Measurements from ENCODE around the gene SERGEF. TPM values are rescaled to one million over a fixed set of nuclear protein-coding genes. Genes with fewer than 3 reads are reported as not detected.

Gene SERGEF
- total RNA-seq, 5 donors from 2014 or later (not counting 1 experiment from before 2014, with no cell fraction given), result 45.9 to 59.1 (median 55.9) TPM

DNA sequence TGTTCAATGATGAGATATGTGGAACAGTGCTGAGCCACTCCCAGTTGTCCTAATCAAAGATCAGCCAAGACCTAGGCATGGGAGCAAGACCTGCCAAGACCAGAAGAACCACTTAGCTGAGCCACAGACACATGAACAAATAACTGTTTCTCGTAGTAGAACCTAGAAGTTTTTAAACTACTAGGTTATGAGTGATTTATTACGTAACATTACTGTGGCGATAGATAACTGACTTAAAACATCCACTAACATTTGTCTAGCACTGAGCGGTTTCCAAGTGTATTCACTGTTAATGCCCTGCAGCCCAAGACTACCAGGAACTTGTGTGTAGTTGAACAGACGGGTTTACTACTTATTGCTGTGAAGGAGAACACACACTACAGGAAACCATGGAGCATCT, 120.4 kb downstream of the SERGEF start:
- POLR2A ChIA-PET, result no interaction called here
- Histone ChIP-seq H3K27me3 (replicated peaks in 1 of 2; ENCODE audit: control insufficient read depth in 2 of 2, extremely low read depth in 1 of 2, insufficient read depth in 2 of 2, low read length in 1 of 2) (no peaks in the 10 kb centered on the region), H3K4me1 (ENCODE audit: control insufficient read depth in 1 of 2, extremely low read depth in 1 of 2, insufficient read depth in 2 of 2, low read length in 2 of 2) (no peaks in the 10 kb centered on the region), H3K36me3 (ENCODE audit: control insufficient read depth in 2 of 2, extremely low read depth in 1 of 2, insufficient read depth in 1 of 2, low read length in 1 of 2) (peaks cover 0 to 7% of the 10 kb centered on the region in 2 donors), H3K4me3 (ENCODE audit: control insufficient read depth in 1 of 2, extremely low read depth in 1 of 2, low read length in 1 of 2) (no peak overlapping the region), H3K27ac (ENCODE audit: low read length) (no peak overlapping the region), H3K9me3 (no peaks in the 10 kb centered on the region)
- Mint-ChIP-seq H3K9me3 (no peaks in the 10 kb centered on the region), H3K27me3 (no peaks in the 10 kb centered on the region), H3K4me1 (peaks cover 0 to 4% (median 0%) of the 10 kb centered on the region in 3 donors), H3K36me3 (peaks cover 47% of the 10 kb centered on the region), H3K27ac (no peak overlapping the region), H3K4me3 (no peak overlapping the region)
- ATAC-seq (replicated peaks in 1 of 4) (no peak), DNase-seq (no peak)
- CTCF ChIA-PET, result no interaction called here
- no CpG with 5 or more reads among the region's 5 CpGs for WGBS (ENCODE audit: insufficient coverage)

DNA sequence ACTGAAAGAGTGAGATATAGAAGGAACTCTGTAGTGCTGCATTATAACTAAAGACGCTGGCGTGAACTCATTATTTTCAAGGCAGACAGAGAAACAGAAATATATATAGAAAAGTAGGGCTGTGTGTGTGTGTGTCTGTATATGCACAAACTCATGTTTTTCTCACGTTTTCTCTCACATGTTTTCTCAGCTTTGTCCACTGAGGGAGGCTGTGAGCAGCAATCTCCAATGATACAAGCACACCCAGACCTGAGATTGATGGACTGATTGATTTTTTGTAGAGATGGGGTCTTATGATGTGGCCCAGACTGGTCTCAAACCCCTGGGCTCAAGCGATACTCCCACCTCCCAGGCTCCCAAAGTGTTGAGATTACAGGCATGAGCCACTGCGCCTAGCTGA, 122.5 kb downstream of the SERGEF start:
- Mint-ChIP-seq H3K27me3 (no peaks in the 10 kb centered on the region), H3K9me3 (no peaks in the 10 kb centered on the region), H3K4me3 (no peak overlapping the region), H3K27ac (no peak overlapping the region), H3K36me3 (peaks cover 60% of the 10 kb centered on the region), H3K4me1 (peaks cover 0 to 4% (median 0%) of the 10 kb centered on the region in 3 donors)
- no peak for DNase-seq
- no peak overlapping the region for H3K27ac ChIP-seq (ENCODE audit: low read length)
- ATAC-seq (replicated peaks in 1 of 4), result no peak
- WGBS (ENCODE audit: insufficient coverage), result 100% methylated on average over 2 of the region's 5 CpGs
- H3K9me3 ChIP-seq, result no peaks in the 10 kb centered on the region
- no peak overlapping the region for H3K4me3 ChIP-seq (ENCODE audit: control insufficient read depth in 1 of 2, extremely low read depth in 1 of 2, low read length in 1 of 2)
- ChIA-PET CTCF (interaction anchor here in 1 of 2 donors (0.6 kb wide), 1 partner anchor 16 kb away, joined by 5 read pairs; no protein-coding TSS in a partner anchor), POLR2A (no interaction called here)
- H3K36me3 ChIP-seq (ENCODE audit: control insufficient read depth in 2 of 2, extremely low read depth in 1 of 2, insufficient read depth in 1 of 2, low read length in 1 of 2), result peaks cover 0 to 7% of the 10 kb centered on the region in 2 donors
- no peaks in the 10 kb centered on the region for H3K4me1 ChIP-seq (ENCODE audit: control insufficient read depth in 1 of 2, extremely low read depth in 1 of 2, insufficient read depth in 2 of 2, low read length in 2 of 2)
- no peaks in the 10 kb centered on the region for H3K27me3 ChIP-seq (replicated peaks in 1 of 2; ENCODE audit: control insufficient read depth in 2 of 2, extremely low read depth in 1 of 2, insufficient read depth in 2 of 2, low read length in 1 of 2)

DNA sequence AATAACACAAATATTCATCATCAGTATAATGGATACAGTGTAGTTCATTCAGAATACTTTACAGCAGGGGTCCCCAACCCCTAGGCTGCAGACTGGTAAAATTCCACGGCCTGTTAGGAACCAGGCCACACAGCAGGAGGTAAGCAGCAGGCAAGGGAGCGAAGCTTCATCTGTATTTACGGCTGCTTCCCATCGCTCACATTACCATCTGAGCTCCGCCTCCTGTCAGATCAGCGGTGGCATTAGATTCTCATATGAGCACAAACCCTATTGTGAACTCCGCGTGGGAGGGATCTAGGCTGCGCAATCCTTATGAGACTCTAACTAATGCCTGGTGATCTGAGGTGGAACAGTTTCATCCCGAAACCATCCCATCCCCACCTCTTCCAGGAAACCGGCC, 125.1 kb downstream of the SERGEF start:
- 95% methylated on average over 9 of the region's 11 CpGs for WGBS (ENCODE audit: insufficient coverage)
- H3K36me3 Mint-ChIP-seq, result peaks cover 54% of the 10 kb centered on the region
- no peaks in the 10 kb centered on the region for H3K27me3 Mint-ChIP-seq
- H3K36me3 ChIP-seq (ENCODE audit: control insufficient read depth in 2 of 2, extremely low read depth in 1 of 2, insufficient read depth in 1 of 2, low read length in 1 of 2), result peaks cover 2% of the 10 kb centered on the region in 2 donors
- DNase-seq (no peak), ATAC-seq (replicated peaks in 1 of 4) (no peak)
- H3K4me3 Mint-ChIP-seq, result no peak overlapping the region
- no peaks in the 10 kb centered on the region for H3K9me3 ChIP-seq
- ChIA-PET CTCF (no interaction called here), POLR2A (no interaction called here)
- H3K4me3 ChIP-seq (ENCODE audit: control insufficient read depth in 1 of 2, extremely low read depth in 1 of 2, low read length in 1 of 2), result no peak overlapping the region
- H3K27ac Mint-ChIP-seq, result no peak overlapping the region
- H3K4me1 ChIP-seq (ENCODE audit: control insufficient read depth in 1 of 2, extremely low read depth in 1 of 2, insufficient read depth in 2 of 2, low read length in 2 of 2), result no peaks in the 10 kb centered on the region
- H3K27ac ChIP-seq (ENCODE audit: low read length), result no peak overlapping the region
- no peaks in the 10 kb centered on the region for H3K27me3 ChIP-seq (replicated peaks in 1 of 2; ENCODE audit: control insufficient read depth in 2 of 2, extremely low read depth in 1 of 2, insufficient read depth in 2 of 2, low read length in 1 of 2)
- peaks cover 0 to 4% (median 0%) of the 10 kb centered on the region in 3 donors for H3K4me1 Mint-ChIP-seq
- H3K9me3 Mint-ChIP-seq, result no peaks in the 10 kb centered on the region

DNA sequence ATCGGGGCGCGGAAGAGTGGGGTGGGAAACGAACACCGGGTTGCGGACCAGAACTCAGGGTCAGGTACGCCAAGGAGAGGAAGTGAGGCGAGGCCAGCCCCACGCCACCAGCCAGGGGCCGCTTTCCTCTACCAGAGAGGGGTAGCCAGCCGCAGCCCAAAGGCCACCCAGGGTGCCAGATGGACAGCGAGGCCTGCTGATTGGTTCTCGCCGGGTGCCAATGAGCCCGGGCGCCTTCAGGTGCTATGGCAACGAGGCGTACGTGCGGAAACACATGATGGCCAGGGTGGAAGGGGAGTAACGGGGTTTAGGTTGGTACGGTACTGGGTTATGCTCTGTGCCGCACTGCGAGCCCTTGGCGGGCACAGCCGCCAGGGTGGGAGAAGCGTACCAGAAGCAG, 128.9 kb downstream of the SERGEF start:
- ChIA-PET CTCF (no interaction called here), POLR2A (no interaction called here)
- H3K27ac Mint-ChIP-seq, result no peak overlapping the region

DNA sequence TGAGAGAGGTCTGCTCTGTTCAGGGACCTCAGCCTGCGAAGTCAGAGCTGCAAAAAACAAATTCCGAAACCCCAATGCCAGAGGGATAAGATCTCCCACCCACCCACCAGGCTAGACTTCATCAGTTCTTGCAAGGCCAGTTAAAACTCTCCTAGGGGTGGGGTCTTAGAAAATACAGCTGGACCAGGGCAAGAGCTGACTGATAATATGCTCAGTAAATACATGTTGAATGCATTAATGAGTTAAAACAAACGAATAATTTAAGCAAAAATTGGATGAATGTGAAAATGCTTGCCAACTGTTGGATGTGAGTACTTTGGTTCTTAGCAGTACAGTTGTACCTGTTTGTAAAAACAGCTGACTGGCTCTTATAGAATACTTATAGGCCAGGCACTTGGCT, 129.8 kb downstream of the SERGEF start:
- POLR2A ChIA-PET, result no interaction called here

More for the DNA sequence above, 128.9 kb downstream of the SERGEF start:
- DNase-seq, result no peak
- H3K9me3 ChIP-seq, result no peaks in the 10 kb centered on the region
- H3K4me1 ChIP-seq (ENCODE audit: control insufficient read depth in 1 of 2, extremely low read depth in 1 of 2, insufficient read depth in 2 of 2, low read length in 2 of 2), result no peaks in the 10 kb centered on the region
- Mint-ChIP-seq H3K4me1 (no peaks in the 10 kb centered on the region), H3K36me3 (peaks cover 41% of the 10 kb centered on the region), H3K9me3 (no peaks in the 10 kb centered on the region), H3K4me3 (no peak overlapping the region), H3K27me3 (no peaks in the 10 kb centered on the region)
- ATAC-seq (replicated peaks in 1 of 4), result no peak
- 97% methylated on average over 25 of the region's 27 CpGs for WGBS (ENCODE audit: insufficient coverage)
- peaks cover 2% of the 10 kb centered on the region in 2 donors for H3K36me3 ChIP-seq (ENCODE audit: control insufficient read depth in 2 of 2, extremely low read depth in 1 of 2, insufficient read depth in 1 of 2, low read length in 1 of 2)
- no peak overlapping the region for H3K27ac ChIP-seq (ENCODE audit: low read length)
- no peaks in the 10 kb centered on the region for H3K27me3 ChIP-seq (replicated peaks in 1 of 2; ENCODE audit: control insufficient read depth in 2 of 2, extremely low read depth in 1 of 2, insufficient read depth in 2 of 2, low read length in 1 of 2)
- H3K4me3 ChIP-seq (ENCODE audit: control insufficient read depth in 1 of 2, extremely low read depth in 1 of 2, low read length in 1 of 2), result no peak overlapping the region

DNA sequence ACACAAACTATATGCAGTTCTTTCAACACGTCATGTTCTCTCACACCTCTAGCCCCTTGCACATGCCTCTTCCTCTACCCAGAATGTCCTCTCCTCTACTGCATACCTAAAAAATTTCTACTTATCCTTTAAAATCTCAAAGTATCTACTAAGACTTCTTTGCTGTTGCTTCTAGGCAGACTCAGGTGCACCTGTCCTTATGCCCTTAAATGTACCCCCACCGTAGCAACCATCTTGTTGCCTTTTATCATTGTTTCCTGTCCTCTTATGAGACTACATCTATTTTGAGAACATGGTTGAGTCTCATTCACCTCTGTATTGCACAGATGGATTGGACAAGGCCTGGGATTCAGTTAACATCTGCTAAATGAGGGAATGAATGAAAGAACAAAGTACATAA, 134.1 kb downstream of the SERGEF start:
- Mint-ChIP-seq H3K4me1 (no peaks in the 10 kb centered on the region), H3K27me3 (no peaks in the 10 kb centered on the region), H3K36me3 (peaks cover 56% of the 10 kb centered on the region), H3K4me3 (no peak overlapping the region), H3K9me3 (no peaks in the 10 kb centered on the region), H3K27ac (no peak overlapping the region)
- WGBS (ENCODE audit: insufficient coverage), result 60% methylated on average over 2 of the region's 2 CpGs
- peaks cover 0 to 14% of the 10 kb centered on the region in 2 donors for H3K36me3 ChIP-seq (ENCODE audit: control insufficient read depth in 2 of 2, extremely low read depth in 1 of 2, insufficient read depth in 1 of 2, low read length in 1 of 2)
- CTCF ChIA-PET, result interaction anchor here in 1 of 2 donors (0.7 kb wide), 1 partner anchor 40 kb away, joined by 3 read pairs; no protein-coding TSS in a partner anchor
- H3K4me3 ChIP-seq (ENCODE audit: control insufficient read depth in 1 of 2, extremely low read depth in 1 of 2, low read length in 1 of 2), result no peak overlapping the region
- DNase-seq (no peak), ATAC-seq (replicated peaks in 1 of 4) (no peak)
- H3K27me3 ChIP-seq (replicated peaks in 1 of 2; ENCODE audit: control insufficient read depth in 2 of 2, extremely low read depth in 1 of 2, insufficient read depth in 2 of 2, low read length in 1 of 2), result no peaks in the 10 kb centered on the region
- POLR2A ChIA-PET, result interaction anchor here in 1 of 2 donors (0.7 kb wide), 1 partner anchor 10 kb away, joined by 4 read pairs; no protein-coding TSS in a partner anchor
- no peaks in the 10 kb centered on the region for H3K4me1 ChIP-seq (ENCODE audit: control insufficient read depth in 1 of 2, extremely low read depth in 1 of 2, insufficient read depth in 2 of 2, low read length in 2 of 2)
- H3K9me3 ChIP-seq, result no peaks in the 10 kb centered on the region
- no peak overlapping the region for H3K27ac ChIP-seq (ENCODE audit: low read length)

More for the DNA sequence above, 129.8 kb downstream of the SERGEF start:
- Mint-ChIP-seq H3K27me3 (no peaks in the 10 kb centered on the region), H3K27ac (no peak overlapping the region), H3K9me3 (no peaks in the 10 kb centered on the region), H3K36me3 (peaks cover 47% of the 10 kb centered on the region), H3K4me1 (no peaks in the 10 kb centered on the region), H3K4me3 (no peak overlapping the region)
- DNase-seq (no peak), ATAC-seq (replicated peaks in 1 of 4) (no peak)
- 100% methylated on average over 1 of the region's 3 CpGs for WGBS (ENCODE audit: insufficient coverage)
- CTCF ChIA-PET, result no interaction called here
- Histone ChIP-seq H3K27me3 (replicated peaks in 1 of 2; ENCODE audit: control insufficient read depth in 2 of 2, extremely low read depth in 1 of 2, insufficient read depth in 2 of 2, low read length in 1 of 2) (no peaks in the 10 kb centered on the region), H3K27ac (ENCODE audit: low read length) (no peak overlapping the region), H3K4me3 (ENCODE audit: control insufficient read depth in 1 of 2, extremely low read depth in 1 of 2, low read length in 1 of 2) (no peak overlapping the region), H3K4me1 (ENCODE audit: control insufficient read depth in 1 of 2, extremely low read depth in 1 of 2, insufficient read depth in 2 of 2, low read length in 2 of 2) (no peaks in the 10 kb centered on the region), H3K36me3 (ENCODE audit: control insufficient read depth in 2 of 2, extremely low read depth in 1 of 2, insufficient read depth in 1 of 2, low read length in 1 of 2) (peaks cover 2% of the 10 kb centered on the region in 2 donors), H3K9me3 (no peaks in the 10 kb centered on the region)

DNA sequence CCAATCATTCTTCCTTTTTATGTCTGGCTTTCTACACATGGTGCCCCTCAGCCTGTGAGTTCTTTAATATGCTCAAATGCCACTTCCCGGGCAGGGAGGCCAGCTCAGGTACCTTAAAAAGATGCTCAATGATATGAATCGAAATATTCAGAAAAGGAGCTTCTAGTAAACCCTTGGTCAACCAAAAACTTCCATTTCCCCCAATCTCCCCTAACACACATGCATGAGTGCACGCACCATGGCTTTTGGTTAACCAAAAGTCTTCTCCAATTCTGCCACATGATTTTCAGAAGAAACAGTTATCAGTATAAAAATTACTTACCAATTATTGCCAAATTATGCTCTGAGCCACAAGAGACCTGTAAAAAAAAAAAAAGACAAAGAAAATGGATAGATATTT, 135.0 kb downstream of the SERGEF start:
- ChIA-PET CTCF (interaction anchor here in 1 of 2 donors (0.7 kb wide), 2 partner anchors 39 to 79 kb away, joined by 3 read pairs; no protein-coding TSS in a partner anchor), POLR2A (interaction anchor here in 1 of 2 donors (0.7 kb wide), 1 partner anchor 46 kb away, joined by 5 read pairs; no protein-coding TSS in a partner anchor)
- H3K27ac ChIP-seq (ENCODE audit: low read length), result no peak overlapping the region
- Mint-ChIP-seq H3K27ac (no peak overlapping the region), H3K4me1 (no peaks in the 10 kb centered on the region), H3K36me3 (peaks cover 63% of the 10 kb centered on the region), H3K27me3 (no peaks in the 10 kb centered on the region), H3K4me3 (no peak overlapping the region), H3K9me3 (no peaks in the 10 kb centered on the region)
- no peak for DNase-seq
- no peak for ATAC-seq (replicated peaks in 1 of 4)
- no peaks in the 10 kb centered on the region for H3K27me3 ChIP-seq (replicated peaks in 1 of 2; ENCODE audit: control insufficient read depth in 2 of 2, extremely low read depth in 1 of 2, insufficient read depth in 2 of 2, low read length in 1 of 2)
- no peaks in the 10 kb centered on the region for H3K4me1 ChIP-seq (ENCODE audit: control insufficient read depth in 1 of 2, extremely low read depth in 1 of 2, insufficient read depth in 2 of 2, low read length in 2 of 2)
- H3K36me3 ChIP-seq (ENCODE audit: control insufficient read depth in 2 of 2, extremely low read depth in 1 of 2, insufficient read depth in 1 of 2, low read length in 1 of 2), result peaks cover 0 to 15% of the 10 kb centered on the region in 2 donors
- WGBS (ENCODE audit: insufficient coverage), result 77% methylated on average over 3 of the region's 3 CpGs
- no peaks in the 10 kb centered on the region for H3K9me3 ChIP-seq
- no peak overlapping the region for H3K4me3 ChIP-seq (ENCODE audit: control insufficient read depth in 1 of 2, extremely low read depth in 1 of 2, low read length in 1 of 2)

Data from T-cell (primary cell).